ENCODE data around the gene TEC.
"Not testable (repeated sequence)": the region's sequence is repeated elsewhere in the genome, so short reads cannot be mapped to it uniquely, and the experiment has no call there.

TEC gene

DNA sequence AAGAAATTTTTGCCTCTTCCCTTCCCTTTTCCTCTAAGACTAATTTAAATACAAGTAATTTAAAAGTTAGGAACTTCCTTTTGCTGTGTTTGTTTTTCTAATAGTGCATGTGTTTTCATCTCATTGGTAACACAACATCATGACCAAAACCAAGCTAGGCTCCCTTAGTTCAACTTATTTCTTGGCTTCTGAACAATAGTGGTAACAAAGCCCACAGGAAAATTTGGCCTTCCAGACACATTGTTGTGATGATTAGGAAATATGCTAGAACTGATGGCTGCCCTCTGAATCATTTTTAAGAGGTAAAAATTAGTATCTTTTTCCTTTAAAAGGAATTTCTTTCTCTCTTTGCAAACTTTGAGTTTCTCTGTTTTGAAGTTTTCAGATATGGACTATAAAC lies 25.5 kb upstream of the TEC start:
- Histone ChIP-seq H3K9me3 (no peaks in the 10 kb centered on the region), H3K4me3 (no peak overlapping the region), H3K27ac (no peak overlapping the region), H3K27me3 (no peaks in the 10 kb centered on the region), H3K36me3 (no peaks in the 10 kb centered on the region), H3K4me1 (peaks cover 0 to 4% (median 0%) of the 10 kb centered on the region in 4 donors)
- intact Hi-C loops (cut with DNase I; ENCODE audit: low total_unique reads) = no loop called here
- TF ChIP-seq, protein P1, sequence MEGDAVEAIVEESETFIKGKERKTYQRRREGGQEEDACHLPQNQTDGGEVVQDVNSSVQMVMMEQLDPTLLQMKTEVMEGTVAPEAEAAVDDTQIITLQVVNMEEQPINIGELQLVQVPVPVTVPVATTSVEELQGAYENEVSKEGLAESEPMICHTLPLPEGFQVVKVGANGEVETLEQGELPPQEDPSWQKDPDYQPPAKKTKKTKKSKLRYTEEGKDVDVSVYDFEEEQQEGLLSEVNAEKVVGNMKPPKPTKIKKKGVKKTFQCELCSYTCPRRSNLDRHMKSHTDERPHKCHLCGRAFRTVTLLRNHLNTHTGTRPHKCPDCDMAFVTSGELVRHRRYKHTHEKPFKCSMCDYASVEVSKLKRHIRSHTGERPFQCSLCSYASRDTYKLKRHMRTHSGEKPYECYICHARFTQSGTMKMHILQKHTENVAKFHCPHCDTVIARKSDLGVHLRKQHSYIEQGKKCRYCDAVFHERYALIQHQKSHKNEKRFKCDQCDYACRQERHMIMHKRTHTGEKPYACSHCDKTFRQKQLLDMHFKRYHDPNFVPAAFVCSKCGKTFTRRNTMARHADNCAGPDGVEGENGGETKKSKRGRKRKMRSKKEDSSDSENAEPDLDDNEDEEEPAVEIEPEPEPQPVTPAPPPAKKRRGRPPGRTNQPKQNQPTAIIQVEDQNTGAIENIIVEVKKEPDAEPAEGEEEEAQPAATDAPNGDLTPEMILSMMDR (IDR thresholded peaks at IDR 0.05) = no peak
- no peak for DNase-seq

- H3K27me3 ChIP-seq; H3K4me3 ChIP-seq; H3K4me1 ChIP-seq; DNase-seq; intact Hi-C loops (cut with DNase I; ENCODE audit: low total_unique reads); H3K9me3 ChIP-seq; H3K36me3 ChIP-seq; H3K27ac ChIP-seq: not testable (repeated sequence)
These were observed 22.7 kb upstream of the TEC start for GRCh38 chr4:48292218-48292790.

DNA sequence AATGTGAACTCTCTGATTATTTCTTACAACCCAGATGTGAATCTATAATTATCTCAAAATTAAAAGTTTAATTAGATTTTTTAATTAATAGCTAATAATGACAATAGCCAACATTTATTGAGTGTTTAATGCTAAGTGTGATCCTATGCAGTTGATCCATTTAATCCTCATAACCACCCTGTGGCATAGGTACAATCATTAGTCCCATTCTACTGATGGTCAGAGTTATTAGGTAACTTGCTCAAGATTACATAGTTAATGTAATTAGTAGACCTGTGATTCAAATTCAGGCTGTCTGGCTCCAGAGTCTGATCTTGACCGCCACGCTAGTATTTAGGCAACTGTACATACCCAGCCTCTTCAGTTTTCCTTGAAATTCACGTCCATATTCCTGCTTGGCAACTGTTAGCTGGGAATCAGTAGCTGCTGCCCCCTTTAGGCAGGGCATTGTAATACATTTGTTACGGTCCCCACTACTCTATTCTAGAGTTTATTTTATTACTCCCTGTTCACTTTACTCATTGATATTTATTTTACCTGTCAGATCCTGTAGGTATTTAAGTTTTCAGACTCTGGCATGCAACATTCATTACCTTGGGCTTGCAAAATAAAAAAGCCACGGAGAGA lies 20.6 kb upstream of the TEC start:
- intact Hi-C loops (cut with DNase I; ENCODE audit: low total_unique reads) = no loop called here
- DNase-seq = no peak
- no peaks in the 10 kb centered on the region for H3K27me3 ChIP-seq

GRCh38 chr4:48286060-48286459 lies 16.4 kb upstream of the TEC start:
- not testable (repeated sequence) for H3K4me1 ChIP-seq, DNase-seq
- peaks cover 7 to 48% (median 11%) of the 10 kb centered on the region in 3 donors for H3K9me3 ChIP-seq

More for the DNA sequence above, 20.6 kb upstream of the TEC start:
- Histone ChIP-seq H3K4me1 (no peaks in the 10 kb centered on the region), H3K9me3 (peaks cover 0 to 11% (median 2%) of the 10 kb centered on the region in 3 donors), H3K36me3 (no peaks in the 10 kb centered on the region), H3K27ac (no peak overlapping the region), H3K4me3 (no peak overlapping the region)
- TF ChIP-seq, protein P1 (IDR thresholded peaks at IDR 0.05) = peak in 1 of 2 experiments; percentile 26

GRCh38 chr4:48285640-48286039 lies 16.0 kb upstream of the TEC start:
- DNase-seq; H3K36me3 ChIP-seq; H3K27ac ChIP-seq; H3K4me1 ChIP-seq; H3K27me3 ChIP-seq; intact Hi-C loops (cut with DNase I; ENCODE audit: low total_unique reads); H3K4me3 ChIP-seq: not testable (repeated sequence)
- H3K9me3 ChIP-seq = peaks cover 7 to 48% (median 12%) of the 10 kb centered on the region in 3 donors

More at GRCh38 chr4:48286060-48286459, 16.4 kb upstream of the TEC start:
- H3K27me3 ChIP-seq; intact Hi-C loops (cut with DNase I; ENCODE audit: low total_unique reads); H3K4me3 ChIP-seq; H3K27ac ChIP-seq; H3K36me3 ChIP-seq: not testable (repeated sequence)

DNA sequence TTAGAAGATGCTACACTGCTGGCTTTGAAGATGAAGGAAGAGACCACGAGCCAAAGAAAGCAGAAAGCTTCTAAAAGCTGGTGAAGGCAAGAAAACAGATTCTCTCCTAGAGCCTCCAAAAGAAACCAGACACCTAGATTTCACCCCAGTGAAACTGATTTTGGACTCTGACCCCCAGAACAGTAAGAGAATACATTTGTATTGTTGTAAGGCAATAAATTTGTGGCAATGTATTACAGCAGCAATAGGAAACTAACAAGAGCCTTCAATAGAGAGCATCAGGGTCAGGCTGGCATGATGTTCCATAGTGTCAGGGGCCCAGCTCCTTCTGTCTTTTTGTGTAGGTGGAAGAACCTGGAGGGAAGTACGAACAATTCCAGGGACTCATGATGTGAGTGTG lies 6.0 kb upstream of the TEC start:
- intact Hi-C loops (cut with DNase I; ENCODE audit: low total_unique reads) = no loop called here
- Histone ChIP-seq H3K9me3 (peaks cover 0 to 19% (median 8%) of the 10 kb centered on the region in 3 donors), H3K27ac (no peak overlapping the region), H3K4me1 (peaks cover 0 to under 1% (median 0%) of the 10 kb centered on the region in 4 donors), H3K4me3 (no peak overlapping the region), H3K36me3 (peaks cover 0 to 10% (median 0%) of the 10 kb centered on the region in 3 donors), H3K27me3 (no peaks in the 10 kb centered on the region)
- no peak for DNase-seq
- TF ChIP-seq, protein P1 (IDR thresholded peaks at IDR 0.05) = no peak

GRCh38 chr4:48275247-48275646 lies 5.6 kb upstream of the TEC start:
- peaks cover 0 to 16% (median 4%) of the 10 kb centered on the region in 3 donors for H3K9me3 ChIP-seq
- H3K27me3 ChIP-seq = no peaks in the 10 kb centered on the region
- H3K4me3 ChIP-seq = no peak overlapping the region
- TF ChIP-seq, protein P1 (IDR thresholded peaks at IDR 0.05) = peak in 1 of 2 experiments; percentile 5
- H3K4me1 ChIP-seq = peaks cover 0 to 4% (median 2%) of the 10 kb centered on the region in 4 donors
- intact Hi-C loops (cut with DNase I; ENCODE audit: low total_unique reads) = no loop called here
- H3K27ac ChIP-seq = no peak overlapping the region
- DNase-seq = no peak
- peaks cover 0 to 6% (median 0%) of the 10 kb centered on the region in 3 donors for H3K36me3 ChIP-seq
